DOHH2 (cell line): ENCODE data around the gene TSHZ1.

Source experiments
- CTCF ChIP-seq: fragments of 200-600 bp; sonication (generic); IDR thresholded peaks from one replicate; pipeline ENCODE4 v1.5.1; 2014; ENCODE audit warnings: antibody characterized with exemption, mild to moderate bottlenecking, low read depth, low read length; ENCODE audit not compliant: poor library complexity, severe bottlenecking
- EZH2phosphoT487 ChIP-seq: fragments of 200-600 bp; sonication (generic); IDR thresholded peaks from 2 replicates; pipeline ENCODE4 v1.6.1; 2017; ENCODE audit warnings: borderline replicate concordance, mild to moderate bottlenecking, antibody characterized with exemption, low read length, moderate library complexity, mixed read lengths

GRCh38 chr18:75211626-75211952 lies 992 bp downstream of the TSHZ1 start:
- TF ChIP-seq CTCF, result no peak
- no peak for TF ChIP-seq EZH2phosphoT487
